WTC11 (cell line): ENCODE results near the gene PHLDB3.
"Not testable (repeated sequence)": the region's sequence is repeated elsewhere in the genome, so short reads cannot be mapped to it uniquely, and the experiment has no call there.

ENCODE experiments used
- ELF4 ChIP-seq: sonication (generic); formaldehyde crosslinking; IDR thresholded peaks from 2 replicates; pipeline ENCODE4 v1.8.1; 2022; ENCODE audit warnings: low read depth, mild to moderate bottlenecking, moderate library complexity, missing genetic modification reagents
- EMX1 ChIP-seq: fragments of 250-450 bp; sonication (Bioruptor Pico); IDR thresholded peaks from 2 replicates; pipeline ENCODE4 v1.8.0; 2021; ENCODE audit warnings: mild to moderate bottlenecking
- ETV6 ChIP-seq: sonication (generic); formaldehyde crosslinking; IDR thresholded peaks from 2 replicates; pipeline ENCODE4 v1.8.1; 2022; ENCODE audit warnings: mild to moderate bottlenecking, missing genetic modification reagents
- JUN ChIP-seq: sonication (generic); formaldehyde crosslinking; IDR thresholded peaks from 2 replicates; pipeline ENCODE4 v1.8.0; 2023; ENCODE audit warnings: mild to moderate bottlenecking, missing genetic modification reagents
- NR2C2 ChIP-seq: sonication (generic); formaldehyde crosslinking; IDR thresholded peaks from 2 replicates; pipeline ENCODE4 v1.8.0; 2022; ENCODE audit warnings: mild to moderate bottlenecking, missing genetic modification reagents
- RELA ChIP-seq: sonication (generic); formaldehyde crosslinking; IDR thresholded peaks from 2 replicates; pipeline ENCODE4 v1.8.1; 2022; ENCODE audit warnings: missing genetic modification reagents, mild to moderate bottlenecking, borderline replicate concordance
- ZBTB21 ChIP-seq: sonication (generic); formaldehyde crosslinking; IDR thresholded peaks from 2 replicates; pipeline ENCODE4 v1.8.1; 2023; ENCODE audit warnings: mild to moderate bottlenecking, missing genetic modification reagents, borderline replicate concordance
- ZNF263 ChIP-seq: sonication (generic); formaldehyde crosslinking; IDR thresholded peaks from 2 replicates; pipeline ENCODE4 v1.8.1; 2022; ENCODE audit warnings: low read depth, mild to moderate bottlenecking, moderate library complexity, missing genetic modification reagents
- TF ChIP-seq, protein P1 (sequence below): fragments of 200-600 bp; IDR thresholded peaks from 2 replicates; pipeline ENCODE4 v1.8.0; 2022; ENCODE audit warnings: antibody characterized with exemption
- TF ChIP-seq, protein P2 (sequence below): sonication (generic); formaldehyde crosslinking; IDR thresholded peaks from 2 replicates; pipeline ENCODE4 v1.8.0; 2023; ENCODE audit warnings: mild to moderate bottlenecking, missing genetic modification reagents
- TF ChIP-seq, protein P3 (sequence below): sonication (generic); formaldehyde crosslinking; IDR thresholded peaks from 2 replicates; pipeline ENCODE4 v1.8.1; 2022; ENCODE audit warnings: low read depth, missing genetic modification reagents, borderline replicate concordance
- TF ChIP-seq, protein P4 (sequence below): sonication (generic); formaldehyde crosslinking; conservative IDR thresholded peaks from 2 replicates; pipeline ENCODE4 v1.8.1; 2022; ENCODE audit warnings: mild to moderate bottlenecking, missing genetic modification reagents

DNA sequence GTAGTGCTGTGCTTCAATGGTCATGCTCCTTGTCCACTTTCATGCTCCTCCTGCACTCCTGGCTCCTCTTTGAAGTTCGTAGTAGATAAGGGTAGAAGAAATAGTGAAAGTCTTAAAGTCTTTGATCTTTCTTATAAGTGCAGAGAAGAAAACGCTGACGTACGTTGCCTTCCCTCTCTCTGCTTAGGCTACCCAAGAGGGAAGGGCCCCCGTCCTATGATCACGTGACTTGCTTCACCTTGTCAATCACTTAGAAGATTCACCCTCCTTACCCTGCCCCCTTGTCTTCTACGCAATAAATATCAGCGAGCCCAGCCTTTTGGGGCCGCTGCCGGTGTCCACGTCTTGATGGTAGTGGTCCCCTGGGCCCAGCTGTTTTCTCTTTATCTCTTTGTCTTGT lies 67.3 kb downstream of the PHLDB3 start:
- TF ChIP-seq, protein P1, sequence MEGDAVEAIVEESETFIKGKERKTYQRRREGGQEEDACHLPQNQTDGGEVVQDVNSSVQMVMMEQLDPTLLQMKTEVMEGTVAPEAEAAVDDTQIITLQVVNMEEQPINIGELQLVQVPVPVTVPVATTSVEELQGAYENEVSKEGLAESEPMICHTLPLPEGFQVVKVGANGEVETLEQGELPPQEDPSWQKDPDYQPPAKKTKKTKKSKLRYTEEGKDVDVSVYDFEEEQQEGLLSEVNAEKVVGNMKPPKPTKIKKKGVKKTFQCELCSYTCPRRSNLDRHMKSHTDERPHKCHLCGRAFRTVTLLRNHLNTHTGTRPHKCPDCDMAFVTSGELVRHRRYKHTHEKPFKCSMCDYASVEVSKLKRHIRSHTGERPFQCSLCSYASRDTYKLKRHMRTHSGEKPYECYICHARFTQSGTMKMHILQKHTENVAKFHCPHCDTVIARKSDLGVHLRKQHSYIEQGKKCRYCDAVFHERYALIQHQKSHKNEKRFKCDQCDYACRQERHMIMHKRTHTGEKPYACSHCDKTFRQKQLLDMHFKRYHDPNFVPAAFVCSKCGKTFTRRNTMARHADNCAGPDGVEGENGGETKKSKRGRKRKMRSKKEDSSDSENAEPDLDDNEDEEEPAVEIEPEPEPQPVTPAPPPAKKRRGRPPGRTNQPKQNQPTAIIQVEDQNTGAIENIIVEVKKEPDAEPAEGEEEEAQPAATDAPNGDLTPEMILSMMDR, result not testable (repeated sequence)
- TF ChIP-seq NR2C2 (CRISPR knock-in tag); ZBTB21 (CRISPR knock-in tag); JUN (CRISPR knock-in tag); ELF4 (CRISPR knock-in tag); EMX1 (CRISPR knock-in tag); ZNF263 (CRISPR knock-in tag); RELA; ETV6 (CRISPR knock-in tag): not testable (repeated sequence)
- TF ChIP-seq, protein P2, sequence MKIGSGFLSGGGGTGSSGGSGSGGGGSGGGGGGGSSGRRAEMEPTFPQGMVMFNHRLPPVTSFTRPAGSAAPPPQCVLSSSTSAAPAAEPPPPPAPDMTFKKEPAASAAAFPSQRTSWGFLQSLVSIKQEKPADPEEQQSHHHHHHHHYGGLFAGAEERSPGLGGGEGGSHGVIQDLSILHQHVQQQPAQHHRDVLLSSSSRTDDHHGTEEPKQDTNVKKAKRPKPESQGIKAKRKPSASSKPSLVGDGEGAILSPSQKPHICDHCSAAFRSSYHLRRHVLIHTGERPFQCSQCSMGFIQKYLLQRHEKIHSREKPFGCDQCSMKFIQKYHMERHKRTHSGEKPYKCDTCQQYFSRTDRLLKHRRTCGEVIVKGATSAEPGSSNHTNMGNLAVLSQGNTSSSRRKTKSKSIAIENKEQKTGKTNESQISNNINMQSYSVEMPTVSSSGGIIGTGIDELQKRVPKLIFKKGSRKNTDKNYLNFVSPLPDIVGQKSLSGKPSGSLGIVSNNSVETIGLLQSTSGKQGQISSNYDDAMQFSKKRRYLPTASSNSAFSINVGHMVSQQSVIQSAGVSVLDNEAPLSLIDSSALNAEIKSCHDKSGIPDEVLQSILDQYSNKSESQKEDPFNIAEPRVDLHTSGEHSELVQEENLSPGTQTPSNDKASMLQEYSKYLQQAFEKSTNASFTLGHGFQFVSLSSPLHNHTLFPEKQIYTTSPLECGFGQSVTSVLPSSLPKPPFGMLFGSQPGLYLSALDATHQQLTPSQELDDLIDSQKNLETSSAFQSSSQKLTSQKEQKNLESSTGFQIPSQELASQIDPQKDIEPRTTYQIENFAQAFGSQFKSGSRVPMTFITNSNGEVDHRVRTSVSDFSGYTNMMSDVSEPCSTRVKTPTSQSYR (CRISPR knock-in tag), result not testable (repeated sequence)
- TF ChIP-seq, protein P3, sequence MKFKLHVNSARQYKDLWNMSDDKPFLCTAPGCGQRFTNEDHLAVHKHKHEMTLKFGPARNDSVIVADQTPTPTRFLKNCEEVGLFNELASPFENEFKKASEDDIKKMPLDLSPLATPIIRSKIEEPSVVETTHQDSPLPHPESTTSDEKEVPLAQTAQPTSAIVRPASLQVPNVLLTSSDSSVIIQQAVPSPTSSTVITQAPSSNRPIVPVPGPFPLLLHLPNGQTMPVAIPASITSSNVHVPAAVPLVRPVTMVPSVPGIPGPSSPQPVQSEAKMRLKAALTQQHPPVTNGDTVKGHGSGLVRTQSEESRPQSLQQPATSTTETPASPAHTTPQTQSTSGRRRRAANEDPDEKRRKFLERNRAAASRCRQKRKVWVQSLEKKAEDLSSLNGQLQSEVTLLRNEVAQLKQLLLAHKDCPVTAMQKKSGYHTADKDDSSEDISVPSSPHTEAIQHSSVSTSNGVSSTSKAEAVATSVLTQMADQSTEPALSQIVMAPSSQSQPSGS (CRISPR knock-in tag), result not testable (repeated sequence)
- TF ChIP-seq, protein P4, sequence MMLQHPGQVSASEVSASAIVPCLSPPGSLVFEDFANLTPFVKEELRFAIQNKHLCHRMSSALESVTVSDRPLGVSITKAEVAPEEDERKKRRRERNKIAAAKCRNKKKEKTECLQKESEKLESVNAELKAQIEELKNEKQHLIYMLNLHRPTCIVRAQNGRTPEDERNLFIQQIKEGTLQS (CRISPR knock-in tag), result not testable (repeated sequence)
